GOT3 (cell line): ENCODE data around the gene ACSF3.

Experiments
- DNase-seq: peaks from one replicate; lab custom pipeline; 2025; ENCODE audit warnings: mixed read lengths; lab: John Stamatoyannopoulos, UW

Gene ACSF3

DNA sequence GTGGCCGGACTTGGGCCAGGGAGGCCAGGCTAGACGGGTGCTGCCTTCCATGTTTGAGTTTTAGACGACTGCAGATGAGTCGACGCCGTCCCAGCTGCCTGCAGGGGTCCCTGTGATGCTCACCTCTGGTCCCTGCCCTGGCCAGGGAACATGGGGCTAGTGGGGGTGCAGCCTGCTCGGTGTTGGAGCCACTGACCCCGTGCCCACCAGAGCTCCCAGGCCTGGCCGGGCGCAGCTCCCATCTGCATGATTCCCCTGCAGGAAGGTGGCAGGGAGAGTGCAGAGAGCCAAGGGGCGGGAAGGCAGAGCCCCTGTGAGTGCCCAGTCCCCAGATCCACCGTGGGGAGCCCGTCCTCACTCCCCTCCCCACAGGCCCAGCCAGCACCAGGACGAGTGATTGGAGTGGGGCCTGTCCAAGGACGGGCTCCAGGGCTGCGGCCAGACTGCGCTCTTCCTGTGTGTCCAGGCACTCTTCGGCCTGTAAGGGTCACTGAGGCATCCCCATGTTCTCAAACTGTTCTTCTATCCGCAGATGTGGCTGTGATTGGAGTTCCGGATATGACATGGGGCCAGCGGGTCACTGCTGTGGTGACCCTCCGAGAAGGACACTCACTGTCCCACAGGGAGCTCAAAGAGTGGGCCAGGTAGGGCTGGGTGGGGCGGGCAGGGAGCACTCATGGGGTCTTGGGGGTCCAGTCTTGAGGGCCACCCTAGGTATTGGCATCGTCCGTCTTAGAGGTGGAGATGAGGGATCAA lies 51.9 kb downstream of the ACSF3 start:
- DNase-seq: no peak

GRCh38 chr16:89146211-89147005 lies 52.8 kb downstream of the ACSF3 start:
- DNase-seq: no peak

DNA sequence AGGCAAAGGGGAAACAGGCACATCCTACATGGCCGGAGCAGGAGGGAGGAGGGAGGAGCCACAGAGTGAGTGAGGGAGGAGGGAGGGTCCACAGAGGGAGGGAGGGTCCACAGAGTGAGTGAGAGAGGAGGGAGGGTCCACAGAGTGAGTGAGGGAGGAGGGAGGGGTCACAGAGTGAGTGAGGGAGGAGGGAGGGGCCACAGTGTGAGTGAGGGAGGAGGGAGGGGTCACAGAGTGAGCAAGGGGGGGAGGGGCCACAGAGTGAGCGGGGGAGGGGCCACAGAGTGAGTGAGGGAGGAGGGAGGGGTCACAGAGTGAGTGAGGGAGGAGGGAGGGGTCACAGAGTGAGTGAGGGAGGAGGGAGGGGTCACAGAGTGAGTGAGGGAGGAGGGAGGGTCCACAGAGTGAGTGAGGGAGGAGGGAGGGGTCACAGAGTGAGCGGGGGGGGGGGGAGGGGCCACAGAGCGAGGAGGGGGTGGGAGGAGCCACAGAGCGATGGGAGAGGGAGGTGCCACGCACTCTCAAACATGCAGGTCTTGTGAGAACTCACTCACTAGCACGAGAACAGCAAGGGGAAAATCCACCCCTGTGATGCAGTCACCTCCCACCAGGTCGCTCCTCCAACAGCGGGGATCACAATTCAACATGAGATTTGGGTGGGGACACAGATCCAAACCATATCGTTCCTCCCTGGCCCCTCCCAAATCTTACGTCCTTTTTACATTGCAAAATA lies 53.6 kb downstream of the ACSF3 start:
- DNase-seq: no peak

DNA sequence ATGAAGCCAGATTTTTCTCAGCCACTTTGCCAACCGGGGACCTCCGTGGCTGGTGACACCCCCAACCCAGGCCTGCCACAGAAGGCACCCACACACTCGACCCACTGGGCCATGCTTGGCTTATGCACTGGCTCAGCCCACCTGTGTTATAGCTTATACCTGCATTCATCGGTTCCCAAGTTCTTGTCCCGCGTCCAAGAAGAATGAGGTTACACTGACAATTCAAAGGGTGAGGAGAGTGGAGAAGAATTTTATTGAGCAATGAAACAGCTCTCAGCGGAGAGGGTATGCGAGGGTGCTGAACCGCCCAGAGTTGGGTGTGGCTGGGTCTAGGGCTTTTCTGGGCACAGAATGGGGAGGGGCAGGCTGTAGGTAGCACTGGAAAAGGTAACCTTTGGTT lies 55.7 kb downstream of the ACSF3 start:
- DNase-seq: no peak

DNA sequence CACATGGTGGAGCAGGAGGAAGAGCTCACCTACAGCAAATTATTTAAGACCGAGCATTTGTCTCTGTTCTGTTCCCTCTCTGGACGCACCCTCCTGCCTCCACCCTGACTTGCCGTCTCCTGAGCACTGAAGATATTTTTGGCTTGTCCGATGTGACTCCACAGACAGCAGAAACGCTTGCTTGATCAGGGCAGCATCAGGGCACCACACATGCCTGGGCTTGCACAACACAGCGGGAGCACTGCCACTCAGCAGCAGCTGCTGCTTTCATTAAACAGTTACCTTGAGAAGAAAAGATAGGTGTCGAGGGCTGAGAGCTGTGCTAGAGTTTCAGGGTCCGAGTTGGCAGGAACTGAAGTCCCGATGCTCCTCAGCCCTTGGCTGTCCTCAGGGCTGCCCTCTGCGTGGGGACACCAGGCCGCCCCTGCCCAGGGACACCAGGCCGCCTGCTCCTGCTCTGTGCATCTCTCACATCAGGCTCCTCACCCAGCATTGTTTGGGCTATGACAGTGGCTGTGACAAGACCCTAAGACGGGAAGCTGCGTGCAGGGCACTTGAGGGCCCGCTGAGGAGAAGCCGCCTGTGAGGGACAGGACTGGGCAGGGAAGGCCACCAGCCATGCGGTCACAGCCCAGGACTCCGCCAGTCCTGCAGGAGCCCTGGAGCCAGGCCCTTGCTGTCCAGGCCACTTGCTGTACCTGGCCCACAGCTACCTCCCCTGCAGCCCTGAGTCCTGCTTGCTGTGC lies 56.6 kb downstream of the ACSF3 start:
- DNase-seq: no peak

- no peak for DNase-seq
These were observed 57.3 kb downstream of the ACSF3 start for GRCh38 chr16:89150981-89151380.

GRCh38 chr16:89152831-89153700 lies 59.4 kb downstream of the ACSF3 start:
- DNase-seq: no peak

DNA sequence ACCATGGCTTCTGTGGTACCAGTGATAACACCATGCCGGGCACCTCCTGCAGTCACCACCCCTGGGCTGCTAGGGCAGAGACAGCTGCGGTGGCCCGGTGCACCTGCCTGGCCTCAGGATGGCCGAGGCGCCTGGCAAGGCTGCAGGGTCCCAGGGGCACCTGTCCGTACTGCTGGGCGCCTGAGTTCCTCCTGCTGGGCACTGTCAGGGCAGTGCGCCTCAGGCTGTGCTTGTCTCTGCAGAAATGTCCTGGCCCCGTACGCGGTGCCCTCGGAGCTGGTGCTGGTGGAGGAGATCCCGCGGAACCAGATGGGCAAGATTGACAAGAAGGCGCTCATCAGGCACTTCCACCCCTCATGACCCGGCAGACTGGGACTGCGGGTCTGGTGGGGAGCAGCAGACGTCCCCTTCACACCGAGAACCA lies 60.2 kb downstream of the ACSF3 start:
- no peak for DNase-seq

DNA sequence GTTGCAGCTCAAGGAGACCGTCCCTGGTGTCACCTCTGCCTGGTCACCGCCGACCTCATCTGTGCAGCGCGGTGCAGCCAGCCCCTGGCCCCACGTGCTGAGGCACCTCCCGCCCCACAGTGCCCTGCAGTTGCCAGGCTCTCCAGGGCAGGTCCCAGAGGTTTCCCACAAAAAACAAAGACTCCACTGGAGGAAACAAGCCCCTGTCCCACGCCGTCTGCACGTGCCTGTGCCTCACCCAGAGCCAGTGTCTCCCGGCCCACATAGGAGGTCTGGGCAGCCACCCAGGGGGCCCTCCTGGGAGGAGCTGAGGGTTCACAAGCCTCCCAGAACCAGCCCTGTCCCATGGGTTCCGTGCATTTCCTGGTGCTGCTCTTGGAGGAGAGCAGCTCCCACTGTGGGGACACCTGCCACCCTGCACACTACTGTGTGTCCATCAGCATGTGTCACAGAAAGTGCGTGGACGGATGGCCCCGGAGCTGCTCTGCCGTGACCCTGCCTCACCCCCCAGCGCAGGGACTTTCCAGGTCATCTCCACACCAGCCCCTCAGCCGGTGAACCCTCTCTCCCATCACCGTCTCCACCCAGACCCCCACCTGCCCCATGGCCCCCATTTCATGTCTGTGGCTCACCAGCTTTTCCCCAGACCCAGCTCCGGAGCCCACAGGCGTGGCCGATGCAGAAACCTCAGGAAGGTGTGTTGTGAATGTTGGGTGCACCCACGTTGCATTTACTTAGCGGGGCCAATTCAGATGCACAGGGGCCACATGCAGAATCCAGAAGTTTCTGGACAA lies 60.9 kb downstream of the ACSF3 start:
- DNase-seq: no peak

- DNase-seq: no peak
These were observed 61.6 kb downstream of the ACSF3 start for GRCh38 chr16:89155184-89155679.

DNA sequence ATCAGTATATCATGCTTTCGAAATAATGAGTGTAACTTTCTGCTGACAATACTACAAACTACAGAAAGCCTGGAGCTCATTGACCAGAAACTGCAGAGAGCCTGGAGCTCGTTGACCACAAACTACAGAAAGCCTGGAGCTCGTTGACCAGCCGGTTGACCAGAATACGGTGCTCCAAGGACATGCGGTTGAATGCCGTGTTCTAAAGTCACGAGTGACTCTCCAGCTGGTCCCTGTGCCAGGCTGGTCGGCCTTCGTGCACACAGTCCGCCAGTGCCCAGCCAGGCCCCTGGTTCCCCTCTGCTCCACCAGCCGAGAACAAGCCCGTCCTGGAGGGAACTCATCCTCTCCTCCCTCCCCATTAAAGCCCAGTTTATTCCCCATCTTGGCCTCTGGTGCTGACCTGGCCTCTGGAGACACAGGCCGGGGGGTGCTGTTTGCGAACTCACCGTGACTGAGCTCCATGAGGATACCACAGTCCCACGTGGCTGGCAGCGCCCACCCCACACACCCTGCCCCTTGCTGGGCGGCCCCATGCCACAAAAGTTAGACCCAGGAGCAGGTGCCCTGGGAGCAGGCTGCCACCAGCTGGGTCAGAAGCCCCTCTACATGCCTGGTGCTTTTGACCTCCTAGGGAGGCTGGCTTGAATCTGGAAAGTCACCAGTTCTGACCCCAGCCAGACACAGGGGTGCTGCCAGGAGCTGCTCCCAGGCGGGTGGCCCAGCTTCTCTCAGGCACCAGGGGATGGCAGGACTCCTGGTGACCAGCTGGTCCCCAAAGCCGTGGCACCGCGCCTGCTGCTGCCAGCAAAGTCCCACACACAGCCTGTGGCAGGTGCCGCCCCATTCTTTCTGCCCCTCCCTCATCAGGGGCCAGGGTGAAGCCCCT lies 62.4 kb downstream of the ACSF3 start:
- DNase-seq: no peak

GRCh38 chr16:89156740-89157645 lies 63.3 kb downstream of the ACSF3 start:
- no peak for DNase-seq

DNA sequence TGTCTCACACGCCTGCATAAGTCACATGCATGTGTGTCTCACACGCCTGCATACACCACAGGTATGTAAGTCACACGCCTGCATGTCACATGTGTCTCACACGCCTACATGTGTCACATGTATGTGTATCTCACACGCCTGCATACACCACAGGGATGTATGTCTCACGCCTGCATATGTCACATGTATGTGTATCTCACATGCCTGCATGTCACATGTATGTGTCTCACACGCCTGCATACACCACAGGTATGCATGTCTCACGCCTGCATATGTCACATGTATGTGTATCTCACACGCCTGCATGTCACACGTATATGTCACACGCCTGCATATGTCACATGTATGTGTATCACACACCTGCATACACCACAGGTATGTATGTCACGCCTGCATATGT lies 64.1 kb downstream of the ACSF3 start:
- no peak for DNase-seq

GRCh38 chr16:89159066-89159849 lies 65.6 kb downstream of the ACSF3 start:
- DNase-seq: no peak

GRCh38 chr16:89159850-89160354 lies 66.2 kb downstream of the ACSF3 start:
- DNase-seq: no peak

DNA sequence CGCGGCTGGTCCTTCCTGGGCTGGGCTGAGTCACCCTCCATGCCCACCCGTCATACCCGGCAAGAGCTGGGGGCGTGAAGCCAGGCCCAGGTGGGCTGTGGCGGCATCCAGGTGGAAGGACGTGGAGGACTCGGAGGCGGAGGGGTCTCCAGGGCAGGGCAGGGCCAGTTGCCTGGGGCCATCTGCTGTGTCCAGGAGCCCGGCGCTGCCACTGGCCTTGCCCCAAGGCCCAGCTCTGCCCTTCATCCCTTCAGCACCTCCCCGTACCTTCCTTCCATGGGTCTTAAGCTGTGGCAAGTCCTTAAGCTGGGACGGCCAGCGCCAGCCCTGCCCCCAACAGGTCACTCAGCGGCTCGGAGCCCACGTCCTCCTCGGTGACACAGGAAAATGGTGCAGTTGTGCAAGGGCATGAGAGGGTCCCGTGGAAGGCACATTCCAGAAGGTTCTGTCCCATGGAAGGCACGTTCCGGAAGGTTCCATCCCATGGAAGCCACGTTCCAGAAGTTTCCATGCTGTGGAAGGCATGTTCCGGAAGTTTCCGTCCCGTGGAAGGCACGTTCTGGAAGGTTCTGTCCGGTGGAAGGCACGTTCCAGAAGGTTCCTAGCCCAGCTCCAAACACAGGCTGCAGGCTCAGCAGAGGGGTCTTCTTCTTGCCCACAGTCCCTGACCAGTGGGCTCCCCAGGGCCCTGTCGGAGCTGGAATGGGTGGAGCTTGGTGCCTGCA lies 67.5 kb downstream of the ACSF3 start:
- no peak for DNase-seq
